ENCODE data around the gene DHX58.

DHX58 gene

GRCh38 chr17:42087736-42088705 lies 24.5 kb downstream of the DHX58 start:
- DNase-seq (ENCODE audit: low read depth in 2 of 3, low spot score in 1 of 3): no peak

GRCh38 chr17:42087042-42087701 lies 25.3 kb downstream of the DHX58 start:
- DNase-seq (ENCODE audit: low read depth in 2 of 3, low spot score in 1 of 3): no peak

DNA sequence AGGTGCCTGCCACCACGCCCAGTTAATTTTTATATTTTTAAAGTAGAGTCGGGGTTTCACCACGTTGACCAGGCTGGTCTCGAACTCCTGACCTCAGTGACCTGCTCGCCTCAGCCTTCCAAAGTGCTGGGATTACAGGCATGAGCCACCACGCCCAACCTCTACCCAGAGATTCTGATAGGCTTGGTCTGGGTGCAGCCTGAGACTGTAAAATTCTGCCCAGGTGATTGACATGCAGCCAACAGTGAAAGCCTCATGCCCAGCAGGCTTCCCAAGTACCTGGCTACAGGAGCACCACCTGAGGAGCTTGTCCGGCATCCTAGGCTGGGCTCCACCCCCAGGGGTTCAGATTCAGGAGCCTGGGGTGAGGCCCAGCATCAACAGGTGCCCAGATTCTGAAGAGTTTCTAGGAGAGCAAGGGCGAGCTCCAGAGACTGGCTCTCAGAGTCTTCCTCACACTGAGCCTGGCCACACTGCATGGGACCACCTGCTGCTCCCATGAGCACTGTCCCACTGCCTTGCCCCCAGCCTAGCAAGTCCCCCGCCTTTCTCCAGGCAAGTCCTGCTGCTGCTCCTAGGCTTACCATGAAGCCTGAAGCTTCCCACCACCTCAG lies 30.9 kb downstream of the DHX58 start:
- no peak for DNase-seq (ENCODE audit: low read depth in 2 of 3, low spot score in 1 of 3)

GRCh38 chr17:42079541-42079940 lies 33.0 kb downstream of the DHX58 start:
- no peak for DNase-seq (ENCODE audit: low read depth in 2 of 3, low spot score in 1 of 3)

GRCh38 chr17:42078396-42079043 lies 34.0 kb downstream of the DHX58 start:
- DNase-seq (ENCODE audit: low read depth in 2 of 3, low spot score in 1 of 3): no peak

- no peak for DNase-seq (ENCODE audit: low read depth in 2 of 3, low spot score in 1 of 3)
Measured at GRCh38 chr17:42077755-42078154, 34.8 kb downstream of the DHX58 start.

DNA sequence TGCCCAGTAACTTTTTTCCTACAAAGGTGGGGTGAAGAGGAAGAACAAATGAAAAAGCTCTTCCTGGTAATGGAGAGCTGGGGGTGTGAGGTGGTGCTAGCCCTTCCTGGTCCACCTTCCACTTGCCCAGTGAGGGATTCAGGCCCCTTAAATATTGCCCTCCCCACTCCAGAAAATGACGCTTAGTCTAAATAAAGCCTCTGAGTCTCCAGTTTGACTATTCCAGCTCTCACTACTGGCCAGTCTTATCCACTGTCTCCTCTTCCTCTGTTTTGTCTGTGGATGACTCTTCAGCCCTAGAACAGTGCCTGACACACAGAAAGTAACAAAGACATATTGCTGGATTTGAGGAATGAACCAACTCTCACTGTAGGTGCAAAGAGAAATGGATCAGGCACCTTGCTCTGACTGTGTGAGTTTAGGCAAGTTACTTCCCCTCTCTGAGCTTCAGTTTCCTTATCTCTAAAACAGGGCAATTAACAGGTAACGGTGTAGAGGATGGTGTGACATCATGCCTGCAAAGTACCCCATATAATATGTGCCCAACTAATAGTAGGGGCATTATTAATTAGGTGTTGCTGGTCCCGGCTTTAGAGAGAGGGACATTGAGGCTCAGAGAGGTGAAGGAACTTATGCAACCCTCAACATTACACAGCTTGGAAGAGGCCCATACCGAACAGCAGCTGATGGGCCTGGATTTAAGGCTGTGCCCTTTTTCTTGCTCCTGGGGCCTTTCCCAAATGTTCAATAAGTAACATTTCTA lies 35.5 kb downstream of the DHX58 start:
- no peak for DNase-seq (ENCODE audit: low read depth in 2 of 3, low spot score in 1 of 3)

DNA sequence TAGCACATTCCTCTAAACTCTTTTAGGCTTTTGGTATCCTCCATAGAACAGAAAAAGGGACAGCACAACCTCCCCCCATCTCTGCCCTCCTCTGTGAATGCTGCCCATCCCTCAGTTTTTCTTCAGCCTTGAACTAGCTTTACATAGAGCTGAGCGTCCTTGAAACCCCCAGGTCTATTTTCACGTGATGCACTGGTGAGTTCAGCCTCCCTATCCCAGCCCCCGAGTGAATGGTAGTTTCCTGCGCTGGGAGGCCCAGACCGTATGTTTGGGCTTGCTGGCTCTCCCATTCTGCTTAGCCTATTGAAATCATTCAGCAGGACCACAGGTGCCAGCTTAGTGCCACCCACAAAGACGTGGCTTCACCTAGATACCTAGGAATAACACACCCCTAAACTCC lies 36.7 kb downstream of the DHX58 start:
- no peak for DNase-seq (ENCODE audit: low read depth in 2 of 3, low spot score in 1 of 3)

GRCh38 chr17:42072323-42073187 lies 40.0 kb downstream of the DHX58 start:
- DNase-seq (ENCODE audit: low read depth in 2 of 3, low spot score in 1 of 3): no peak

DNA sequence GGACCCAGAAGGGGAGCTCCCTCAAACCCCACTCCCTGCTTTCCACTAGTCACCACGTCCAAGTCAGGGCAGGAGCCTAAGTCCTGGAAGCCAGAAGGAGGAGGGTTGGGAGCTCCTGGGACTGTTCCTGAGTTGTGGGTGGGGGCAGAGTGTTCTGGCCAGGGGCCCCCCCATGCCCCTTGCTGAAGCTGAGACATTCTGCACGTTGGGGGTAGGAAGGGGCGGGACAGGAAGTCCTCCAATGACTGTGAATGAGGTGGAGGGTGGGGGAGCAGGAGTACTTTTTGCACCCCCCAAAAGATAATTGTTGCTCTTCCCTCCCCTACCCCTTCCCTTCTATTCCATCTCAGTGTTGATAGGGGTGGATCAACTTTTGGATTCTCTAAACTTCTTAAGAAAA lies 40.7 kb downstream of the DHX58 start:
- DNase-seq (ENCODE audit: low read depth in 2 of 3, low spot score in 1 of 3): no peak

GRCh38 chr17:42068979-42069378 lies 43.5 kb downstream of the DHX58 start:
- no peak for DNase-seq (ENCODE audit: low read depth in 2 of 3, low spot score in 1 of 3)

- peak; percentile 43 to 77 (median 68) for DNase-seq (ENCODE audit: low read depth in 2 of 3, low spot score in 1 of 3)
Measured at GRCh38 chr17:42067371-42068091, 45.0 kb downstream of the DHX58 start.

DNA sequence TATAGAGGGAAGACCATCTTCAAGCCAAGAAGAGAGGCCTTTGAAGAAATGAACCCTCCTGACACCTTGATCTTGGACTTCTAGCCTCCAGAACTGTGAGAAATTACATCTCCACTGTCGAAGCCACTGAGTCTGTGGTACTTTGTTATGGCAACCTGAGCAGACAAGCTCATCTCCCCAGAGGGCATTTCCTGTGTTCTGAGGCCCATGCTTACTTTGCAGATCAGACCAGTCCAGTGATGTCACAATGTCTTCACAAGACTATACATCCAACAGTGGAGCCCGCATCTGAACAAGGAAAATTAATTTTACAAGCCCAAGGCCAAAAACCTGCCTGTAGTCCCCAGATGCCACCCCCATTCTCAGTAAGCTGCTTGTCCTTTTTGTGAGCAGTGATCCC lies 47.3 kb downstream of the DHX58 start:
- no peak for DNase-seq (ENCODE audit: low read depth in 2 of 3, low spot score in 1 of 3)

DNA sequence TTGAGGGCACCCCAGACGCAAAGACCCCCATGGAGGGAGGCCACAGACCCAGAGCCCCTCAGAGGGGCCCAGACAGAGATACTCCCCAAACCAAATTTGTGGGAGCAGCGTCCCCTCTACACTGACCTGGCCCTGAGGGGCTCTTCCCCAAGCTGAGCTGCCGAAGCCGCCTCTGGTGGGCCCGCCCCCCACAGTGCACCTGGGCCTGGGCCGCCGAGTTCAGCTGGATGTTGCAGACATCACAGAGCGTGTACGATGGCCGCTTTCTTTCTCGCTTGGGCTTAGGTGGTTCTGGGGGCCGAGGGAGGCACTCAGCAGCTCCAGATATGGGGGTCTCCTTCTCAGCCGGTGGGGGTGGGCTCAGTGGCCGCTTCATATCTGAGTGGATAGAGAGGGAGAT lies 49.8 kb downstream of the DHX58 start:
- DNase-seq (ENCODE audit: low read depth in 2 of 3, low spot score in 1 of 3): no peak

DNA sequence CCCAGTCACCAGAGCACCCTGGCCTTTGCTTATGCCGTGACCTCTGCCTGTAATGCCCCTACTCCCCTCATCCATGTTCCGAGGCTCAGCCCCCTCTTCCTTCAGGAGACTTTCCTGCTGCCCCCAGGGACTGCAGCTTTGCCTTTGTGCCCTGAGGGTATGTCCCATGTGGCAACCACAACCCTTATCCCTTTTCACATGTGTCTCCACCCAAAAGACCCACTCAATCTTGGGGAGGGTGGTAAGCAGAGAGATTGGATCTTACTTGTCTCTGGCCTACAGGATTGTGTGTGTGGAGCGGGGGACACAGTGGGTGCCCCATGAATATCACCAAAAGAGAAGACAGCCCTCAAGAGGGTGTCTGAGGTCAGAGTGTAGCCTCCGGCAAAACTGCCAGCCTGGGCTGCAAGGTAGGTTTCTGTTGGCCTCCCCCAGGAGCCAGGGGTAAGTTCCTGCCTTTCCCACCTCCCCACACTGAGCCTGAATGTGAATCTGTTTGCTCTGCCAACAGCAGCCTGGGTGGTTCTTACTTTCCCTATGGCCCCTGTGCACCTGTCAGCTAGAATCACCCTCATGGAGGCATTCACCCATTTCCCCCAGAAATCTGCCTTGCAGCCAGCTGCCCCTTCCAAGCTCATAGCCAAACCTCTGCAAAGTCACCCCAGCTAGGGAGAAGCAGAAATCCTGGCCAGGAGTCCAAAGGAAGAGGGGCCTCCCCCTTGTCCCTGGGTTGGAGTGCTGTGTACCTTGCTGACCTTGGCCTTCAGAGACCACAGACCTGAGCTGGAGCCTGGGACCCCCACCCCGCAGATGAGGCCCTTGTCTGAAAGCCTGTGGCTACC lies 50.6 kb downstream of the DHX58 start:
- no peak for DNase-seq (ENCODE audit: low read depth in 2 of 3, low spot score in 1 of 3)

DNA sequence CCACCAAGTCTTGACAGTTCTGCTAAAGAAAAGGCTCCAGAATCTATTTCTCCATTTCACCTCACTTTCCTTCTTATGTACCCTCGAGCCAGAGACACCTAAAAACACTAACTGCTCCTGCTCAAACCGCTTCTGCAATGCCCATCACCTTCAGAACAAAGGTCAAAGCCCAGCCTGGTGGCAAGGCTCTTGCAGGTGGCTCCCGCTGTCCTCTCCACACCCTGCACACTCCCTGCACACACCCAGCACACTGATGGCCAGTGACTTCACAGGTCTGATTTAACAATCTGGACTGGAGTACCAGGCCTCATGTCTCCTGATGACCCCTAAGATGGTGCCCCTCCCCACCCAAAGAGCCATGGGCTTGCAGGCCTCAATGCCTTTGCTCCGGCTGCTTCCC lies 52.3 kb downstream of the DHX58 start:
- no peak for DNase-seq (ENCODE audit: low read depth in 2 of 3, low spot score in 1 of 3)

DNA sequence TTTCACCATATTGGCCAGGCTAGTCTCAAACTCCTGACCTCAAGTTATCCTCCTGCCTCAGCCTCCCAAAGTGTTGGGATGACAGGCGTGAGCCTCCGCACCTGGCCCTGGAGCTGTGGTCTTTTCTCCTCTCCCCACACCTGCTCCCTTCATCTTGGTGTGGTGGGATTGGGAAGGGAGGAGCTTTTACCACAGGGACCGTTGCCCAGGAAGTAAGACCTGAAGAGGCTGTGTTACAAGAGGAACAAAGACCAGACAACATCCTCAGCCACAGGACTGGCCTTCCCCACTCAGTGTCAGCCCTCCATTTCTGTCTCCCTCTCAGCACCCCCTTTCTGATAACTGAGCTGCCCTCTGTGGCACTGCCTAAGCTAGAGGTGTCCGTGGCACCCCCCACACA lies 52.7 kb downstream of the DHX58 start:
- no peak for DNase-seq (ENCODE audit: low read depth in 2 of 3, low spot score in 1 of 3)

- DNase-seq (ENCODE audit: low read depth in 2 of 3, low spot score in 1 of 3): no peak
Measured at GRCh38 chr17:42058063-42058462, 54.5 kb downstream of the DHX58 start.
